Endothelial cell of umbilical vein (primary cell): ENCODE measurements around the gene SEZ6L. TPM values are rescaled to one million over a fixed set of nuclear protein-coding genes. Genes with fewer than 3 reads are reported as not detected.

ENCODE experiments used
- BruUV-seq: library from RNA; stranded (reverse); fragments of 400-500 nt; replicated peaks from 2 replicates; lab custom pipeline; 2021; lab: Mats Ljungman, UMichigan
- CTCF ChIA-PET: fragments of 300-600, 350-600 bp; sonication (Branson Sonifier 250); formaldehyde crosslinking; loops from one replicate; lab custom pipeline; 2021; ENCODE audit warnings: antibody characterized with exemption, inconsistent platforms; lab: Charles Lee
- POLR2A ChIA-PET: fragments of 300-600, 350-600 bp; sonication (Branson Sonifier 250); formaldehyde crosslinking; loops from one replicate; lab custom pipeline; 2021; ENCODE audit warnings: antibody characterized with exemption, inconsistent platforms; lab: Charles Lee
- DNase-seq: peaks from one replicate; pipeline ENCODE4 v3.0.0-alpha.2; 2011; ENCODE audit warnings: low read depth, low spot score
- FAIRE-seq: peaks from 2 replicates; lab custom pipeline; 2011; peaks lifted over from hg19 to GRCh38; lab: Jason Lieb, UNC
- H2AFZ ChIP-seq: 2 replicates; pipeline ENCODE4 v1.6.0; 2012; ENCODE audit warnings: low read depth, low read length, control low read depth, inconsistent platforms
- H3K27ac ChIP-seq: 2 replicates; pipeline ENCODE4 v1.5.1; 2011; ENCODE audit warnings: low read depth, mild to moderate bottlenecking, control low read depth, low read length, moderate library complexity; ENCODE audit not compliant: insufficient read depth
- H3K27me3 ChIP-seq, 2 experiments: 2 replicates each; pipeline versions ENCODE4 v1.6.0 to v1.6.1; 2011; ENCODE audit warnings: low read length in 2 of 2, mixed read lengths in 1 of 2; ENCODE audit not compliant: control insufficient read depth in 2 of 2, insufficient read depth in 2 of 2
- H3K36me3 ChIP-seq, 2 experiments: 2 replicates in 1 of 2; 3 replicates in 1 of 2; pipeline ENCODE4 v1.5.1; 2011; ENCODE audit warnings: low read length in 2 of 2, mild to moderate bottlenecking in 1 of 2, moderate library complexity in 1 of 2; ENCODE audit not compliant: control insufficient read depth in 2 of 2, insufficient read depth in 2 of 2; ENCODE audit errors: extremely low read depth in 1 of 2
- H3K4me1 ChIP-seq: 3 replicates; pipeline ENCODE4 v1.5.1; 2011; ENCODE audit warnings: mild to moderate bottlenecking, low read length; ENCODE audit not compliant: control insufficient read depth, insufficient read depth; ENCODE audit errors: extremely low read depth
- H3K4me2 ChIP-seq: 2 replicates; pipeline ENCODE4 v1.6.1; 2011; ENCODE audit warnings: low read length, control low read depth, mixed read lengths; ENCODE audit not compliant: insufficient read depth
- H3K4me3 ChIP-seq, 3 experiments: fragments of 200-600 bp in 1 of 3; sonication (generic), shearing (Covaris generic) in 1 of 3; replicated peaks in 1 of 3; 2 replicates each; pipeline ENCODE4 v1.5.1; 2011 to 2016; ENCODE audit warnings: control low read depth in 3 of 3, low read length in 3 of 3, mild to moderate bottlenecking in 2 of 3, inconsistent platforms in 1 of 3, low read depth in 1 of 3, moderate library complexity in 1 of 3; ENCODE audit not compliant: insufficient read depth in 1 of 3
- H3K79me2 ChIP-seq: 2 replicates; pipeline ENCODE4 v1.6.0; 2012; ENCODE audit warnings: low read length, inconsistent platforms; ENCODE audit not compliant: control insufficient read depth, insufficient read depth
- H3K9ac ChIP-seq: replicated peaks from 2 replicates; pipeline ENCODE3; 2011; ENCODE audit warnings: low read length, control low read depth; ENCODE audit not compliant: insufficient read depth; ENCODE audit errors: extremely low read depth
- H3K9me1 ChIP-seq: replicated peaks from 3 replicates; pipeline ENCODE4 v1.6.0; 2011; ENCODE audit warnings: mild to moderate bottlenecking, low read length; ENCODE audit not compliant: control insufficient read depth, insufficient read depth; ENCODE audit errors: extremely low read depth
- H3K9me3 ChIP-seq: replicated peaks from 2 replicates; pipeline ENCODE4 v1.5.1; 2012; ENCODE audit warnings: low read length, inconsistent platforms; ENCODE audit not compliant: control insufficient read depth, insufficient read depth
- H4K20me1 ChIP-seq: replicated peaks from 2 replicates; pipeline ENCODE3; 2011; ENCODE audit warnings: mild to moderate bottlenecking, low read length; ENCODE audit not compliant: control insufficient read depth, insufficient read depth; ENCODE audit errors: extremely low read depth
- CTCF ChIP-seq, 2 donors: IDR thresholded peaks; 1 replicate in 1 of 2; 2 replicates in 1 of 2; pipeline ENCODE4 v1.5.1; 2011; ENCODE audit warnings: low read length in 2 of 2, mild to moderate bottlenecking in 2 of 2, moderate library complexity in 2 of 2, control low read depth in 1 of 2, inconsistent platforms in 1 of 2, low read depth in 1 of 2; ENCODE audit not compliant: insufficient read depth in 1 of 2; ENCODE audit errors: extremely low read depth in 1 of 2
- EZH2 ChIP-seq: IDR thresholded peaks from 2 replicates; pipeline ENCODE4 v1.6.1; 2012; ENCODE audit warnings: borderline replicate concordance, low read depth, mild to moderate bottlenecking, moderate library complexity, low read length, inconsistent platforms; ENCODE audit not compliant: severe bottlenecking
- FOS ChIP-seq: IDR thresholded peaks from 2 replicates; pipeline ENCODE4 v1.6.1; 2011; ENCODE audit warnings: mild to moderate bottlenecking, low read length, moderate library complexity, borderline replicate concordance; ENCODE audit not compliant: insufficient read depth
- GATA2 ChIP-seq: IDR thresholded peaks from 2 replicates; pipeline ENCODE4 v1.7.0; 2011; ENCODE audit warnings: low read depth, mild to moderate bottlenecking, moderate library complexity, mixed read lengths, low read length; ENCODE audit not compliant: insufficient read length, insufficient read depth
- JUN ChIP-seq: IDR thresholded peaks from 2 replicates; pipeline ENCODE4 v1.6.1; 2011; ENCODE audit warnings: borderline replicate concordance, low read depth; ENCODE audit not compliant: insufficient read length, insufficient read depth
- MAX ChIP-seq: IDR thresholded peaks from 2 replicates; pipeline ENCODE4 v1.6.1; 2011; ENCODE audit not compliant: insufficient read depth, insufficient read length
- MYC ChIP-seq: IDR thresholded peaks from one replicate; pipeline ENCODE4 v1.6.1; 2011; ENCODE audit warnings: mild to moderate bottlenecking, low read depth, low read length
- POLR2A ChIP-seq: IDR thresholded peaks from 2 replicates; pipeline ENCODE4 v1.6.1; 2012; ENCODE audit warnings: low read depth, mild to moderate bottlenecking, control low read depth, low read length
- POLR2AphosphoS5 ChIP-seq: IDR thresholded peaks from 2 replicates; pipeline ENCODE4 v1.6.1; 2012; ENCODE audit warnings: low read depth, mild to moderate bottlenecking, control low read depth, low read length, moderate library complexity; ENCODE audit not compliant: insufficient read depth
- dilution Hi-C: fragments of 300-500 bp; cut with MboI; formaldehyde crosslinking; loops from one replicate; pipeline ENCODE4 v1.15.0; 2019; ENCODE audit warnings: low sequenced_read_pairs; ENCODE audit not compliant: extremely low pct_ligation_motif_present
- intact Hi-C: fragments of 100-400 bp; cut with micrococcal nuclease; formaldehyde crosslinking; loops from one replicate; pipeline ENCODE4 v1.10.0; 2022
- polyA plus RNA-seq, 4 experiments: library from polyadenylated mRNA; depleted of rRNA in 3 of 4; stranded (reverse) in 3 of 4; unstranded in 1 of 4; fragments of >200 nt; gene quantifications; 2 replicates each; pipeline versions ENCODE4 v1.2.1 to v1.2.3, GENCODE V29; 2011 to 2012; ENCODE audit warnings: missing spikeins in 1 of 4
- total RNA-seq: library from RNA; stranded (reverse); gene quantifications from 2 replicates; pipeline ENCODE4 v1.2.3, GENCODE V29; 2021

SEZ6L gene
- total and polyA plus RNA-seq, 2 donors (not counting 3 experiments of a cell fraction or from before 2014, with no cell fraction given): not detected

GRCh38 chr22:26131589-26132154, 37.6 kb upstream of the SEZ6L start:
- intact Hi-C loops (no loop called here), dilution Hi-C loops (no loop called here)
- Histone ChIP-seq H3K9me1 (no peaks in the 10 kb centered on the region), H3K79me2 (no peaks in the 10 kb centered on the region), H3K36me3 (no peaks in the 10 kb centered on the region), H4K20me1 (no peaks in the 10 kb centered on the region), H3K9me3 (peaks cover 2% of the 10 kb centered on the region), H3K9ac (no peak overlapping the region), H3K27ac (no peak overlapping the region), H3K4me2 (no peak overlapping the region), H2AFZ (no peak overlapping the region), H3K4me3 (no peak overlapping the region), H3K27me3 (no peaks in the 10 kb centered on the region), H3K4me1 (no peaks in the 10 kb centered on the region)
- no peak for DNase-seq
- TF ChIP-seq POLR2AphosphoS5 (no peak), EZH2 (no peak), FOS (no peak), MAX (no peak), MYC (no peak), GATA2 (no peak), POLR2A (no peak), JUN (no peak), CTCF (IDR thresholded peaks at IDR 0.05; ENCODE audit: extremely low read depth in 1 of 2, insufficient read depth in 1 of 2, low read depth in 1 of 2, low read length in 2 of 2) (no peak)
- CTCF ChIA-PET: no interaction called here
- BruUV-seq: no TSS peak
- POLR2A ChIA-PET: no interaction called here
- no peak for FAIRE-seq
